ENCODE results near the gene EEF1A2.

DNA sequence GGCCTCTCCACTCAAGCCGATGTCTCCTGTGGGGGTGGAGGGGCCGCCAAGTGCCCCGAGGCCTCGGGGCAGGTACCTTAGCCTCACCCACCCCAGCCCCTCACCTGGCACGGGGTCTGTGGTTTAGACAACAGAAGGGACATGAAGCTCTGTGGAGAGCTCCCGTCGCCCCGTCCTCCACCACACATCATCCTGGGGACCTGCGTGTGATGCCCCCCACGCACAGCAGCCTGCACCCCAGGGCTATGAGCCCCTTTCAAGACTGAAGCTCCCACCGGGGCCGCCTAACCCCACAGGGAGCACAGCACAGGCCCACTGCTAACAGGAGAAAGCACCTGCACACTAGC is 34.6 kb downstream of the EEF1A2 start:
- TF ChIP-seq POLR2A (IDR thresholded peaks at IDR 0.05; ENCODE audit: low read length) (no peak), GATA1 (IDR thresholded peaks at IDR 0.05; ENCODE audit: low read depth, low read length) (no peak)

Measured in erythroblast (primary cell).